T-helper 2 cell treated with Interferon-gamma antibody and Interleukin-4, amounts not matched to agents 100 ng/mL and 5 ng/mL, for 36 hours (primary cell): ENCODE data around the gene MFSD12. TPM values are rescaled to one million over a fixed set of nuclear protein-coding genes. Genes with fewer than 3 reads are reported as not detected.
"Not testable (repeated sequence)": the region's sequence is repeated elsewhere in the genome, so short reads cannot be mapped to it uniquely, and the experiment has no call there.

Experiments used
- intact Hi-C: fragments of 100-400 bp; cut with micrococcal nuclease; formaldehyde crosslinking; loops from one replicate; pipeline ENCODE4 v1.15.1; 2023
- total RNA-seq: library from RNA; stranded (reverse); gene quantifications from 2 replicates; pipeline ENCODE4 v1.2.3, GENCODE V29; 2022

The MFSD12 gene
- total RNA-seq, 1 donor from 2014 or later: 71.2 TPM

GRCh38 chr19:3538965-3539755 lies 18.2 kb downstream of the MFSD12 start, which contains the start of gene TEKTIP1:
Gene TEKTIP1 (plus strand): TSS chr19:3539174. CDS start chr19:3539178, 4 bp downstream.
- intact Hi-C loops: no loop called here

GRCh38 chr19:3538258-3538929 lies 19.0 kb downstream of the MFSD12 start:
- intact Hi-C loops: no loop called here

DNA sequence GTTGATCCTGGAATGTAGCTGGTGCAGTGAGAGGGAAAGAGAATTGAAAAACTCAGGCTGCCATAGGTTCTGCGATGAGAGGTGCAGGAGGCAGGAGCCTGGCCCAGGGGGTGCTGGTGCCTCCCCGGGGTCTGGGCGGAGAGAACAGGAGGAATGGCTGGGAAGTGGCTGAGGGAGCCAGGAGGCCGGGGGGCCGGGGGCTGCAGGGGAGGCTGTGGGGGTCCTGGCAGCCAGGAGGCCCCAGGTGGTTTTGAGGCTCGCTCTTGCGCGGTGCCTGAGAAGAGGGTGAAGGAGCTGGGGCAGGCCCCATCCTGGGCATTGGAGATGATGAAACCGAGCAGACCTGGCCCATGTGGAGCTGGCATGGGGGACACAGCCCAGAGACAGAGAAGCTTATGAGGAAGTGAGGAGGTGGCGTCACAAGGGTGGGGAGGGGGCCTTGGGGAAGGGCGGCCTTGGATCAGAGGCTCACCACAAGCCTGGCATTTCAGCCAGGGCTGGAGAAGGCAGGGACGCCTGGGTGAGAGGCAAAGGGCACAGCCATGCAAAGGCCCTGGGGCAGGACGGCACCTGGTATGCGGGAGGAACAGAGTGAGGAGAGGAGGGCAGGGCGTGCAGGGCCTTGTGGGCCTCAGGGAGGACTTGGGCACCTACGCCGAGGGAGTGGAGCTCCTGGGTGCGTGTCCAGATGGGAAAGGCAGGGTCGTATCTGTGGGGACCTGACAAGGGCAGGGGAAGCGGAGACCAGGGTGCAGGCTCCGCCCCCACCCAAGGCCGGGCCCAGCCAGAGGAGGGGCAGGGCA lies 19.7 kb downstream of the MFSD12 start:
- intact Hi-C loops: no loop called here

- intact Hi-C loops: no loop called here
Measured at GRCh38 chr19:3537101-3537437, 20.3 kb downstream of the MFSD12 start.

DNA sequence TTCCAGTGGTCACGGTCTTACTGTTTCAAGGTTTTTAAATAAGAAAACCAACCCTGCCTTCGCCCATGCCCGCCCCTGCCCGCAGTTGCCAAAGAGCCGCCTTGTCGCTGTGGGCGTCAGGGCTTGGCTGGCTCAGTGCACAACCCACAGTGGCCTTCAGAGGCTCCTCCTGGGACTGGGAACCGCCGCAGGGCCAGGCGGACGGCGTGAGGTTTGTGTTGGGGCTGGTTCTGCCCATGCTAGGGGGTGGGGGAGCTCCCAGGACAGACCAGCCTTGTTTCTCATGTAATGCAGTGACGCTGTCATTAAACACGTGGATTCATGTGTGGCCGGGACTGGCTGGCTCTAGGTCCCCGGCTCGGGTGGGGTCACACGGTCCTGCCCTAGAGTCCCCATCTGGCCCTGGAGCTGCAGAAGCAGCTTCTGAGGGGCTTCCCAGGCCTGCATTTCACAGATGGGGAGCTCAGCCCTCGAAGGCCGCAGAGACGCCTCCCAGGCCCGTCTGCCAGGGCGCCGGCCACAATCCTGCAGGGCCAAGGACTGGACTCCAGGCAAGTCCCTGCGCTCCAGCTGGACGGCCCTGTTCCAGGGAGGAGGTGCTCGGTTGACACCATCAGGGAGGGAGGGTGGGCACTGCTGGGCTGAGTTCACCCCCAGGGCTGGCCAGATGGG lies 20.8 kb downstream of the MFSD12 start:
- intact Hi-C loops: no loop called here

DNA sequence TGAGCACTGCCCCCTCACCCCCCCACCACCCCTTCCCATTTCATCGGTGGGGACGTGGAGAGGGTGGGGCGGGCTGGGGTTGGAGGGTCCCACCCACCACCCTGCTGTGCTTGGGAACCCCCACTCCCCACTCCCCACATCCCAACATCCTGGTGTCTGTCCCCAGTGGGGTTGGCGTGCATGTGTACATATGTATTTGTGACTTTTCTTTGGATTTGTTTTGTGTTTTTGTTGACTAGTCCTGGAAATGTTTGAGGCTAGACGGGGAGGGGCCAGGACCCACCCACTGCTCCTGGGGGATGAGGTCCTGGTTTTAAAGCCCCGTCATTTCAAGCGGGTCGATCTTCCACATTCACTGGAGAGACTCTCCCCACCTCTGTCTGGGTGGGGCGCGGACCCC lies 21.4 kb downstream of the MFSD12 start:
- intact Hi-C loops: no loop called here

GRCh38 chr19:3535563-3535965 lies 21.8 kb downstream of the MFSD12 start:
- intact Hi-C loops: no loop called here

GRCh38 chr19:3535235-3535535 lies 22.2 kb downstream of the MFSD12 start:
- intact Hi-C loops: no loop called here

DNA sequence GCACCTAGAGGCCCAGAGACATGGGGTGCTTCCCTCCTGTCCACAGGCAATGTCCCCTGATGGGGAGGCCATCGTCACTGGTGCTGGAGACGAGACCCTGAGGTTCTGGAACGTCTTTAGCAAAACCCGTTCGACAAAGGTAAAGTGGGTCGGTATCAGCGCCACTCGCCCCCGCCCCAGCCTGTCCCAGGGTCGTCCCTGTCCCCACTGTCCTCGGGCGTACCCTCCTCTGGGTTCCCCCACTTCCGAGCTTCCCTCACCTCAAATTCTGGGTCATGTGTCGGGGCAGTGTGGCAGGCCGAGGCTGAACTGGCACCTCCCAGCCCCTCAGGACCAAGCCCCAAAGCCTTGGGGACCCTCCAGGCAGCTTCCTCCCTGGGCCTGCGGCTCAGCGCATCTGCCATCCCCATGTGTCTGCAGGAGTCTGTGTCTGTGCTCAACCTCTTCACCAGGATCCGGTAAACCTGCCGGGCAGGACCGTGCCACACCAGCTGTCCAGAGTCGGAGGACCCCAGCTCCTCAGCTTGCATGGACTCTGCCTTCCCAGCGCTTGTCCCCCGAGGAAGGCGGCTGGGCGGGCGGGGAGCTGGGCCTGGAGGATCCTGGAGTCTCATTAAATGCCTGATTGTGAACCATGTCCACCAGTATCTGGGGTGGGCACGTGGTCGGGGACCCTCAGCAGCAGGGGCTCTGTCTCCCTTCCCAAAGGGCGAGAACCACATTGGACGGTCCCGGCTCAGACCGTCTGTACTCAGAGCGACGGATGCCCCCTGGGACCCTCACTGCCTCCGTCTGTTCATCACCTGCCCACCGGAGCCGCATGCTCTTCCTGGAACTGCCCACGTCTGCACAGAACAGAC lies 22.8 kb downstream of the MFSD12 start:
- intact Hi-C loops: no loop called here

- intact Hi-C loops: no loop called here
Measured at GRCh38 chr19:3533563-3534216, 23.7 kb downstream of the MFSD12 start.

- intact Hi-C loops: no loop called here
Measured at GRCh38 chr19:3533033-3533432, 24.4 kb downstream of the MFSD12 start.

DNA sequence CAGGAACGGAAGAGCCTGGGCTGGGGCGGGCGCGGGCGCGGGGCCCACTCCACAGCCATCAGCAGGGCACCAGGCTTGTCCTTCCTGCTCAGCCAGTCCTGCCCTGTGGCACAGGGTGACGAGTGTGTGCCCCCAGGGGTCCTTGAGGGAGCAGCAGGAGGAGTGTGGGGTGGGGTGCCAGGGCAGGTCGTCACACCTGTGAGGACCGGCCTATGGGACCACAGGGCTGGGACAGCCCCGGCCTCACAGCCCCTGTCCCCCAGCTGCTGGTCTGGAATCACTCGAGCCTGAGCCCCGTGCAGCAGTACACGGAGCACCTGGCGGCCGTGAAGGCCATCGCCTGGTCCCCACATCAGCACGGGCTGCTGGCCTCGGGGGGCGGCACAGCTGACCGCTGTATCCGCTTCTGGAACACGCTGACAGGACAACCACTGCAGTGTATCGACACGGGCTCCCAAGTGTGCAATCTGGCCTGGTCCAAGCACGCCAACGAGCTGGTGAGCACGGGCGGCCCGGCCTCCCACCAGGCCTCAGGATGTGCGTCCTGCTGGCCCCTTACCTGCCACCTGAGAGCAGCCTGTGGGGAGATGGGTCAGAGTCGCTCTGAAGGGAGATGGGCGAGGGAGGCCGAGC lies 25.1 kb downstream of the MFSD12 start:
- intact Hi-C loops: no loop called here

- intact Hi-C loops: no loop called here
Measured at GRCh38 chr19:3531716-3532115, 25.7 kb downstream of the MFSD12 start.

DNA sequence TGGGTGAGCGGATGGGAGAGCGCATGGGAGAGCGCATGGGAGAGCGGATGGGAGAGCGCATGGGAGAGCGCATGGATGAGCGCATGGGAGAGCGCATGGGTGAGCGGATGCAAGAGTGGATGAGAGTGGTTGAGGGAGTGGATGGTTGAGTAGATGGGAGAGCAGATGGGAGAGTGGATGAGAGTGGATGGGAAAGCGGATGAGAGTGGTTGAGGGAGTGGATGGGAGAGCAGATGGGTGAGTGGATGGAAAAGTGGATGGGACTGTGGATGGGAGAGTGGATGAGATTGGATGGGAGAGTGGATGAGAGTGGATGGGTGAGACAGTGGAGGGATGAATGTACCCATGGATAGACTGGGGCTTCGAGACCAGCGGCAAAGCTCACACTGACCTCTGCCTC lies 27.0 kb downstream of the MFSD12 start:
- intact Hi-C loops: no loop called here

- intact Hi-C loops: not testable (repeated sequence)
Measured at GRCh38 chr19:3529299-3529698, 28.1 kb downstream of the MFSD12 start.

DNA sequence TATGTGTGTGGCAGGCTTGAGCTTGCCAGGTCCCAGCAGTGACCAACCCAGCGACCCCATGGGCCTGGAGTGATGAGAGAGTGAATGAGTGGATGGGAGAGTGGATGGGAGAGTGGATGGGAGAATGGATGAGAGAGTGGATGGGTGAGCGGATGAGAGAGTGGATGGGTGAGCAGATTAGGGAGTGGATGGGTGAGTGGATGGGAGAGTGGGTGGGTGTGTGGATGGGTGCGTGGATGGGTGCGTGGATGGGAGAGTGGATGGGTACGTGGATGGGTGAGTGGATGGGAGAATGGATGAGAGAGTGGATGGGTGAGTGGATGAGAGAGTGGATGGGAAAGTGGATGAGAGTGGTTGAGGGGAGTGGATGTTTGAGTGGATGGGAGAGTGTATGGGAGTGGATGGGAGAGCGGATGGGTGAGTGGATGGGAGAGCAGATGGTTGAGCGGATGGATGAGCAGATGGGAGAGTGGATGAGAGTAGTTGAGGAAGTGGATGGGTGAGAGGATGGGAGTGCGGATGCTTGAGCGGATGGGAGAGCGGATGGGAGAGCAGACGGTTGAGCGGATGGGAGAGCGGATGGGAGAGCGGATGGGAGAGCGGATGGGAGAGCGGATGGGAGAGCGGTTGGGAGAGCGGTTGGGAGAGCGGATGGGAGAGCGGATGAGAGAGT lies 28.7 kb downstream of the MFSD12 start:
- intact Hi-C loops: no loop called here

DNA sequence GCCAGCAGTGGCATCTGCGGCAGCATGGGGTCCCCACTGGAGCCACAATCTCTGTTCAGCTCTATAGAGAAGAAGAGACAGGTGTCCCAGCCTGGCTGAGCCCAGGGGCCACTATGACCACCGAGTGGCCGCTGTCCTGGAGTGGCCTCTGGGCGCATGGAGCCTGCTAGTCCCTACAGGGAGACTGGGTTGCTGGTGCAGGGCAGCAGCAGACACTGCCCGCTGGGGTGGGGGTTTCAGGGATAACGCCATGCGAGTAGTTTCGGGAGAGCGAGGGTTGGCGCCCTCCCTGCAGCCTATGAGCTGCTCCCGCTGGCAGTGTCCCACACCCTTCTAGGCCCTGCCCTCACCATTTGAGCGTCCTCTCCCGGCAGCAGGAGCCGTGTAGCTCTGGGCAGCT lies 29.3 kb downstream of the MFSD12 start:
- intact Hi-C loops: no loop called here

DNA sequence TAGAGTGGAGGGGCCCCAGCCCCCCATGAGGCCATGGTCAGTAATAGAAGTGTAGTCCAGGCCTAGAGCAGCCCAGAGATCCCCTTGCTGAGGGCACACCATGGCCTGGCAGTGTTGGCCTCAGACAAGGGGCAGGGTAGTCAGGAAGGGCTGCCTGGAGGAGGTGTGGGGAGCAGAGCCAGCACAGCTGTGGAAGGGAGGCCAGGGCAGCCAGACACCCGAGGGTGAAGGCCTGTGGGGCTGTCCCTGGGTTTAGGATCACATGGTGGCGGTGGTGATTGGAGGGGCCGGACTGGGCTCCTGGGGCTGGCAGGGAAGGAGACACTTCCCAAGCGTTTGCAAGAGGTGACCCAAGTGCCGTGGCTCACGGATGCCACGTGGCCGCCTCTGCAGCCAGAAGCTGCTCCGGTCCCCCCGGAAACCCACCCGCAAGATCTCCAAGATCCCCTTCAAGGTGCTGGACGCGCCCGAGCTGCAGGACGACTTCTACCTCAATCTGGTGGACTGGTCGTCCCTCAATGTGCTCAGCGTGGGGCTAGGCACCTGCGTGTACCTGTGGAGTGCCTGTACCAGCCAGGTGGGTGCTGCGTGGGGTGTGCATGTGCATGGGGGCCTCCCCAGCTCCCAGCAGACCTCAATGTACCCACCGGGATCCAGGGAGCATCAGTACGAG lies 30.0 kb downstream of the MFSD12 start:
- intact Hi-C loops: no loop called here
